Measurements from ENCODE around the gene LCE4A.
A peak's percentile ranks its signal among the peaks of the same experiment; 100 is the strongest.

The LCE4A gene

GRCh38 chr1:152725261-152725660 lies 17.3 kb downstream of the LCE4A start:
- H3K27ac ChIP-seq (ENCODE audit: insufficient read depth in 1 of 2, low read depth in 1 of 2, low read length in 2 of 2, poor library complexity in 1 of 2, severe bottlenecking in 2 of 2), result no peak overlapping the region
- H3K4me3 ChIP-seq (ENCODE audit: control insufficient read depth in 1 of 7, extremely low read depth in 1 of 7, insufficient read depth in 4 of 7, low read depth in 2 of 7, low read length in 6 of 7), result no peak overlapping the region
- peaks cover 0 to 13% (median 8%) of the 10 kb centered on the region in 5 experiments for H3K27me3 ChIP-seq (replicated peaks in 2 of 5; ENCODE audit: control insufficient read depth in 4 of 5, insufficient read depth in 5 of 5, low read length in 4 of 5)
- no peaks in the 10 kb centered on the region for H3K36me3 ChIP-seq (ENCODE audit: control insufficient read depth in 4 of 4, insufficient read depth in 4 of 4, low read length in 3 of 4)
- CTCF ChIA-PET, result no interaction called here
- no peaks in the 10 kb centered on the region for H3K4me1 ChIP-seq (ENCODE audit: control extremely low read depth in 1 of 4, control insufficient read depth in 4 of 4, insufficient read depth in 4 of 4, low read length in 3 of 4)
- no peaks in the 10 kb centered on the region for H3K9me3 ChIP-seq (ENCODE audit: control extremely low read depth in 1 of 5, control insufficient read depth in 4 of 5, insufficient read depth in 2 of 5, low read depth in 1 of 5, low read length in 4 of 5)
- no peak for DNase-seq
- POLR2A ChIA-PET, result no interaction called here

GRCh38 chr1:152728986-152729385 lies 21.0 kb downstream of the LCE4A start:
- Histone ChIP-seq H3K4me1 (ENCODE audit: control extremely low read depth in 1 of 4, control insufficient read depth in 4 of 4, insufficient read depth in 4 of 4, low read length in 3 of 4) (no peaks in the 10 kb centered on the region), H3K27me3 (replicated peaks in 2 of 5; ENCODE audit: control insufficient read depth in 4 of 5, insufficient read depth in 5 of 5, low read length in 4 of 5) (peaks cover 0 to 9% (median 8%) of the 10 kb centered on the region in 5 experiments), H3K36me3 (ENCODE audit: control insufficient read depth in 4 of 4, insufficient read depth in 4 of 4, low read length in 3 of 4) (no peaks in the 10 kb centered on the region), H3K27ac (ENCODE audit: insufficient read depth in 1 of 2, low read depth in 1 of 2, low read length in 2 of 2, poor library complexity in 1 of 2, severe bottlenecking in 2 of 2) (no peak overlapping the region), H3K4me3 (ENCODE audit: control insufficient read depth in 1 of 7, extremely low read depth in 1 of 7, insufficient read depth in 4 of 7, low read depth in 2 of 7, low read length in 6 of 7) (no peak overlapping the region), H3K9me3 (ENCODE audit: control extremely low read depth in 1 of 5, control insufficient read depth in 4 of 5, insufficient read depth in 2 of 5, low read depth in 1 of 5, low read length in 4 of 5) (no peaks in the 10 kb centered on the region)
- DNase-seq, result no peak
- no CpG with 5 or more reads among the region's 1 CpG for WGBS (ENCODE audit: insufficient coverage)
- CTCF ChIA-PET, result no interaction called here
- POLR2A ChIA-PET, result no interaction called here

- WGBS (ENCODE audit: insufficient coverage), result no CpG with 5 or more reads among the region's 1 CpG
These were observed 27.7 kb downstream of the LCE4A start for GRCh38 chr1:152735648-152736047.

GRCh38 chr1:152737997-152738396 lies 30.0 kb downstream of the LCE4A start:
- Histone ChIP-seq H3K36me3 (ENCODE audit: control insufficient read depth in 4 of 4, insufficient read depth in 4 of 4, low read length in 3 of 4) (no peaks in the 10 kb centered on the region), H3K4me1 (ENCODE audit: control extremely low read depth in 1 of 4, control insufficient read depth in 4 of 4, insufficient read depth in 4 of 4, low read length in 3 of 4) (no peaks in the 10 kb centered on the region), H3K27me3 (replicated peaks in 2 of 5; ENCODE audit: control insufficient read depth in 4 of 5, insufficient read depth in 5 of 5, low read length in 4 of 5) (peaks cover 0 to 26% (median 4%) of the 10 kb centered on the region in 5 experiments), H3K4me3 (ENCODE audit: control insufficient read depth in 1 of 7, extremely low read depth in 1 of 7, insufficient read depth in 4 of 7, low read depth in 2 of 7, low read length in 6 of 7) (no peak overlapping the region), H3K27ac (ENCODE audit: insufficient read depth in 1 of 2, low read depth in 1 of 2, low read length in 2 of 2, poor library complexity in 1 of 2, severe bottlenecking in 2 of 2) (no peak overlapping the region), H3K9me3 (ENCODE audit: control extremely low read depth in 1 of 5, control insufficient read depth in 4 of 5, insufficient read depth in 2 of 5, low read depth in 1 of 5, low read length in 4 of 5) (no peaks in the 10 kb centered on the region)
- CTCF ChIA-PET, result no interaction called here
- WGBS (ENCODE audit: insufficient coverage), result 100% methylated on average over 3 of the region's 5 CpGs
- DNase-seq, result no peak
- POLR2A ChIA-PET, result no interaction called here

More at GRCh38 chr1:152735648-152736047, 27.7 kb downstream of the LCE4A start:
- Histone ChIP-seq H3K27me3 (replicated peaks in 2 of 5; ENCODE audit: control insufficient read depth in 4 of 5, insufficient read depth in 5 of 5, low read length in 4 of 5) (peaks cover 0 to 19% (median 4%) of the 10 kb centered on the region in 5 experiments), H3K9me3 (ENCODE audit: control extremely low read depth in 1 of 5, control insufficient read depth in 4 of 5, insufficient read depth in 2 of 5, low read depth in 1 of 5, low read length in 4 of 5) (no peaks in the 10 kb centered on the region), H3K4me3 (ENCODE audit: control insufficient read depth in 1 of 7, extremely low read depth in 1 of 7, insufficient read depth in 4 of 7, low read depth in 2 of 7, low read length in 6 of 7) (no peak overlapping the region), H3K36me3 (ENCODE audit: control insufficient read depth in 4 of 4, insufficient read depth in 4 of 4, low read length in 3 of 4) (no peaks in the 10 kb centered on the region), H3K27ac (ENCODE audit: insufficient read depth in 1 of 2, low read depth in 1 of 2, low read length in 2 of 2, poor library complexity in 1 of 2, severe bottlenecking in 2 of 2) (no peak overlapping the region), H3K4me1 (ENCODE audit: control extremely low read depth in 1 of 4, control insufficient read depth in 4 of 4, insufficient read depth in 4 of 4, low read length in 3 of 4) (no peaks in the 10 kb centered on the region)
- ChIA-PET POLR2A (no interaction called here), CTCF (interaction anchor here (1.3 kb wide), 1 partner anchor 9 kb away, joined by 5 read pairs; no protein-coding TSS in a partner anchor)
- peak in 2 of 3 donors; percentile 3 to 6 for DNase-seq

- 100% methylated on average over 3 of the region's 3 CpGs for WGBS (ENCODE audit: insufficient coverage)
- peaks cover 0 to 24% (median 4%) of the 10 kb centered on the region in 5 experiments for H3K27me3 ChIP-seq (replicated peaks in 2 of 5; ENCODE audit: control insufficient read depth in 4 of 5, insufficient read depth in 5 of 5, low read length in 4 of 5)
- H3K36me3 ChIP-seq (ENCODE audit: control insufficient read depth in 4 of 4, insufficient read depth in 4 of 4, low read length in 3 of 4), result no peaks in the 10 kb centered on the region
- no peak overlapping the region for H3K27ac ChIP-seq (ENCODE audit: insufficient read depth in 1 of 2, low read depth in 1 of 2, low read length in 2 of 2, poor library complexity in 1 of 2, severe bottlenecking in 2 of 2)
- DNase-seq, result no peak
- no peaks in the 10 kb centered on the region for H3K9me3 ChIP-seq (ENCODE audit: control extremely low read depth in 1 of 5, control insufficient read depth in 4 of 5, insufficient read depth in 2 of 5, low read depth in 1 of 5, low read length in 4 of 5)
- no peaks in the 10 kb centered on the region for H3K4me1 ChIP-seq (ENCODE audit: control extremely low read depth in 1 of 4, control insufficient read depth in 4 of 4, insufficient read depth in 4 of 4, low read length in 3 of 4)
- POLR2A ChIA-PET, result no interaction called here
- CTCF ChIA-PET, result no interaction called here
- H3K4me3 ChIP-seq (ENCODE audit: control insufficient read depth in 1 of 7, extremely low read depth in 1 of 7, insufficient read depth in 4 of 7, low read depth in 2 of 7, low read length in 6 of 7), result no peak overlapping the region
These were observed 31.9 kb downstream of the LCE4A start for GRCh38 chr1:152739841-152740240.

GRCh38 chr1:152741656-152742055 lies 33.7 kb downstream of the LCE4A start:
- no peak for DNase-seq
- H3K4me1 ChIP-seq (ENCODE audit: control extremely low read depth in 1 of 4, control insufficient read depth in 4 of 4, insufficient read depth in 4 of 4, low read length in 3 of 4), result no peaks in the 10 kb centered on the region
- no peak overlapping the region for H3K4me3 ChIP-seq (ENCODE audit: control insufficient read depth in 1 of 7, extremely low read depth in 1 of 7, insufficient read depth in 4 of 7, low read depth in 2 of 7, low read length in 6 of 7)
- H3K9me3 ChIP-seq (ENCODE audit: control extremely low read depth in 1 of 5, control insufficient read depth in 4 of 5, insufficient read depth in 2 of 5, low read depth in 1 of 5, low read length in 4 of 5), result no peaks in the 10 kb centered on the region
- CTCF ChIA-PET, result no interaction called here
- H3K36me3 ChIP-seq (ENCODE audit: control insufficient read depth in 4 of 4, insufficient read depth in 4 of 4, low read length in 3 of 4), result no peaks in the 10 kb centered on the region
- peaks cover 0 to 22% (median 2%) of the 10 kb centered on the region in 5 experiments for H3K27me3 ChIP-seq (replicated peaks in 2 of 5; ENCODE audit: control insufficient read depth in 4 of 5, insufficient read depth in 5 of 5, low read length in 4 of 5)
- no peak overlapping the region for H3K27ac ChIP-seq (ENCODE audit: insufficient read depth in 1 of 2, low read depth in 1 of 2, low read length in 2 of 2, poor library complexity in 1 of 2, severe bottlenecking in 2 of 2)
- POLR2A ChIA-PET, result no interaction called here

GRCh38 chr1:152743371-152744145 lies 35.6 kb downstream of the LCE4A start:
- Histone ChIP-seq H3K4me1 (ENCODE audit: control extremely low read depth in 1 of 4, control insufficient read depth in 4 of 4, insufficient read depth in 4 of 4, low read length in 3 of 4) (no peaks in the 10 kb centered on the region), H3K27ac (ENCODE audit: insufficient read depth in 1 of 2, low read depth in 1 of 2, low read length in 2 of 2, poor library complexity in 1 of 2, severe bottlenecking in 2 of 2) (no peak overlapping the region), H3K9me3 (ENCODE audit: control extremely low read depth in 1 of 5, control insufficient read depth in 4 of 5, insufficient read depth in 2 of 5, low read depth in 1 of 5, low read length in 4 of 5) (no peaks in the 10 kb centered on the region), H3K36me3 (ENCODE audit: control insufficient read depth in 4 of 4, insufficient read depth in 4 of 4, low read length in 3 of 4) (no peaks in the 10 kb centered on the region), H3K27me3 (replicated peaks in 2 of 5; ENCODE audit: control insufficient read depth in 4 of 5, insufficient read depth in 5 of 5, low read length in 4 of 5) (peaks cover 0 to 14% (median 5%) of the 10 kb centered on the region in 5 experiments), H3K4me3 (ENCODE audit: control insufficient read depth in 1 of 7, extremely low read depth in 1 of 7, insufficient read depth in 4 of 7, low read depth in 2 of 7, low read length in 6 of 7) (no peak overlapping the region)
- ChIA-PET CTCF (no interaction called here), POLR2A (no interaction called here)
- no peak for DNase-seq
- WGBS (ENCODE audit: insufficient coverage), result no CpG with 5 or more reads among the region's 2 CpGs

Measured in common myeloid progenitor, CD34-positive (primary cell).